OCI-LY7 (cell line): ENCODE results near the gene ACACA. TPM values are rescaled to one million over a fixed set of nuclear protein-coding genes. Genes with fewer than 3 reads are reported as not detected.
"Not testable (repeated sequence)": the region's sequence is repeated elsewhere in the genome, so short reads cannot be mapped to it uniquely, and the experiment has no call there.

Experiments used
- BruUV-seq: library from RNA; stranded (reverse); fragments of 400-500 nt; replicated peaks from 2 replicates; lab custom pipeline; 2021; lab: Mats Ljungman, UMichigan
- CTCF ChIA-PET: fragments of 300-600 bp; sonication (Branson Sonifier 250); formaldehyde crosslinking; loops from one replicate; lab custom pipeline; 2022; ENCODE audit warnings: antibody characterized with exemption; ENCODE audit not compliant: unreplicated experiment; lab: Charles Lee
- POLR2A ChIA-PET: fragments of 300-600 bp; sonication (Branson Sonifier 250); formaldehyde crosslinking; loops from one replicate; lab custom pipeline; 2022; ENCODE audit warnings: antibody characterized with exemption; lab: Charles Lee
- DNase-seq: peaks from one replicate; pipeline ENCODE4 v3.0.0-alpha.2; 2015; ENCODE audit warnings: low spot score
- H2AFZ ChIP-seq: fragments of 200-600 bp; sonication (generic), shearing (Covaris generic); 2 replicates; pipeline ENCODE4 v1.6.1; 2014; ENCODE audit warnings: mild to moderate bottlenecking, antibody characterized with exemption, low read length, moderate library complexity
- H3K27ac ChIP-seq: fragments of 200-600 bp; sonication (generic); 2 replicates; pipeline ENCODE4 v1.5.1; 2014; ENCODE audit warnings: mixed run types, low read depth, mild to moderate bottlenecking, moderate library complexity, low read length, inconsistent platforms; ENCODE audit not compliant: poor library complexity, severe bottlenecking
- H3K36me3 ChIP-seq: fragments of 200-600 bp; sonication (generic); 2 replicates; pipeline ENCODE4 v1.6.1; 2014; ENCODE audit warnings: mild to moderate bottlenecking, antibody characterized with exemption, low read length, moderate library complexity, mixed read lengths; ENCODE audit not compliant: insufficient read depth
- H3K4me1 ChIP-seq: fragments of 200-600 bp; sonication (generic); 2 replicates; pipeline ENCODE4 v1.5.1; 2014; ENCODE audit warnings: mild to moderate bottlenecking, low read length; ENCODE audit not compliant: insufficient read depth, poor library complexity, severe bottlenecking
- H3K4me2 ChIP-seq: fragments of 200-600 bp; sonication (generic); 2 replicates; pipeline ENCODE4 v1.6.1; 2014; ENCODE audit warnings: mild to moderate bottlenecking, low read length
- H3K4me3 ChIP-seq: fragments of 200-600 bp; sonication (generic); 2 replicates; pipeline ENCODE4 v1.5.1; 2014; ENCODE audit warnings: mild to moderate bottlenecking, low read depth, low read length; ENCODE audit not compliant: poor library complexity, severe bottlenecking
- H3K79me2 ChIP-seq: fragments of 200-600 bp; sonication (generic); 2 replicates; pipeline ENCODE4 v1.6.1; 2016; ENCODE audit warnings: low read depth, mild to moderate bottlenecking, low read length, moderate library complexity, mixed read lengths; ENCODE audit not compliant: insufficient read depth
- H3K9me2 ChIP-seq: fragments of 200-600 bp; sonication (generic); 2 replicates; pipeline ENCODE4 v1.6.1; 2016; ENCODE audit warnings: mild to moderate bottlenecking, low read length, mixed read lengths; ENCODE audit not compliant: insufficient read depth
- H3K9me3 ChIP-seq: fragments of 200-600 bp; sonication (generic); 2 replicates; pipeline ENCODE4 v1.6.1; 2014; ENCODE audit warnings: mild to moderate bottlenecking, mixed run types, low read length, mixed read lengths
- H4K20me1 ChIP-seq: fragments of 200-600 bp; sonication (generic); 2 replicates; pipeline ENCODE4 v1.6.1; 2014; ENCODE audit warnings: mild to moderate bottlenecking, antibody characterized with exemption, low read length, moderate library complexity, mixed read lengths; ENCODE audit not compliant: insufficient read depth
- EZH2phosphoT487 ChIP-seq: fragments of 200-600 bp; sonication (generic); IDR thresholded peaks from 2 replicates; pipeline ENCODE4 v1.6.1; 2018; ENCODE audit warnings: low read depth, borderline replicate concordance, mild to moderate bottlenecking, mixed run types, antibody characterized with exemption, low read length, moderate library complexity, mixed read lengths
- intact Hi-C: fragments of 100-400 bp; cut with micrococcal nuclease; formaldehyde crosslinking; loops from one replicate; pipeline ENCODE4 v1.10.0; 2022; ENCODE audit not compliant: unreplicated experiment
- total RNA-seq, 2 experiments: library from RNA; depleted of rRNA in 1 of 2; stranded (reverse); fragments of >200 nt in 1 of 2; shearing (Covaris generic) in 1 of 2; gene quantifications; 2 replicates each; pipeline ENCODE4 v1.2.3, GENCODE V29; 2014 to 2022
- TF ChIP-seq, protein P1 (sequence below): fragments of 200-600 bp; sonication (generic); conservative IDR thresholded peaks from 2 replicates; pipeline ENCODE4 v1.5.1; 2014; ENCODE audit warnings: mild to moderate bottlenecking, antibody characterized with exemption, low read length, moderate library complexity, mixed read lengths

The ACACA gene
- total RNA-seq, 2 experiments from 2014 or later: 32.1 to 98.3 TPM

DNA sequence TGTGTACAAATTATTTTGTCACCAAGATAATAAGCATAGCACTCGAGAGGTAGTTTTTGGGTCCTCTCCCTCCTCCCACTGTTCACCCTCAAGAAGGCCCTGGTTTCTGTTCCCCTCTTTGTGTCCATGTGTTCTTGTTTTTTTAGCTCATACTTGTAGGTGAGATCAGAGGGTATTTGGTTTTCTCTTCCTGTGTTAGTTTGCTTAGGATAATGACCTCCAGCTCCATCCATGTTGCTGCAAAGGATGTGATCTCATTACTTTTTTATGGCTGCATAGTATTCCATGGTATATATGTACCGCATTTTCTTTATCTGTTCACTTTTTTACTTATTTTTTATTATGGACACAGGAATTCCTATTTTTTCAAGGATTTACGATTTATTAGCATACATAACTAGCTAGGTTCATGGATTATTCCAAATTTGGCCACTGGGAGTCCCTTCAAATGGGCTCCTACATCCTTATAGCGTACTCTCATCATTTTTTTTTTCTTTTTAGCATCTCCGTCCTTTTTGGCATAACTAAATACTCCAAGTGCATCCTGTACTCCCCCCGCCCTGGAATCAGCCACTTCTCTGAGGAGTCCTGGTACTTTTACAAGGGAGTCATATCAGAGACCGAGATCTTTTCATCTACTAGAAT is 7.4 kb upstream of the ACACA start:
- H3K79me2 ChIP-seq: peaks cover 8% of the 10 kb centered on the region; the same call in 1 of the 2 replicates
- BruUV-seq: no TSS peak
- H3K27ac ChIP-seq: no peak overlapping the region
- intact Hi-C loops: no loop called here
- ChIA-PET CTCF (no interaction called here), POLR2A (interaction anchor here (0.6 kb wide), 1 partner anchor 69 kb away, joined by 3 read pairs; no protein-coding TSS in a partner anchor)
- H3K9me2 ChIP-seq: no peaks in the 10 kb centered on the region
- DNase-seq: no peak
- H3K36me3 ChIP-seq: peaks cover 91% of the 10 kb centered on the region
- no peak overlapping the region for H3K4me3 ChIP-seq
- TF ChIP-seq, protein P1, sequence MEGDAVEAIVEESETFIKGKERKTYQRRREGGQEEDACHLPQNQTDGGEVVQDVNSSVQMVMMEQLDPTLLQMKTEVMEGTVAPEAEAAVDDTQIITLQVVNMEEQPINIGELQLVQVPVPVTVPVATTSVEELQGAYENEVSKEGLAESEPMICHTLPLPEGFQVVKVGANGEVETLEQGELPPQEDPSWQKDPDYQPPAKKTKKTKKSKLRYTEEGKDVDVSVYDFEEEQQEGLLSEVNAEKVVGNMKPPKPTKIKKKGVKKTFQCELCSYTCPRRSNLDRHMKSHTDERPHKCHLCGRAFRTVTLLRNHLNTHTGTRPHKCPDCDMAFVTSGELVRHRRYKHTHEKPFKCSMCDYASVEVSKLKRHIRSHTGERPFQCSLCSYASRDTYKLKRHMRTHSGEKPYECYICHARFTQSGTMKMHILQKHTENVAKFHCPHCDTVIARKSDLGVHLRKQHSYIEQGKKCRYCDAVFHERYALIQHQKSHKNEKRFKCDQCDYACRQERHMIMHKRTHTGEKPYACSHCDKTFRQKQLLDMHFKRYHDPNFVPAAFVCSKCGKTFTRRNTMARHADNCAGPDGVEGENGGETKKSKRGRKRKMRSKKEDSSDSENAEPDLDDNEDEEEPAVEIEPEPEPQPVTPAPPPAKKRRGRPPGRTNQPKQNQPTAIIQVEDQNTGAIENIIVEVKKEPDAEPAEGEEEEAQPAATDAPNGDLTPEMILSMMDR: peak; percentile 53
- TF ChIP-seq EZH2phosphoT487: no peak
- no peak overlapping the region for H3K4me2 ChIP-seq
- no peak overlapping the region for H2AFZ ChIP-seq
- H4K20me1 ChIP-seq: no peaks in the 10 kb centered on the region
- H3K9me3 ChIP-seq: no peaks in the 10 kb centered on the region
- no peaks in the 10 kb centered on the region for H3K4me1 ChIP-seq

DNA sequence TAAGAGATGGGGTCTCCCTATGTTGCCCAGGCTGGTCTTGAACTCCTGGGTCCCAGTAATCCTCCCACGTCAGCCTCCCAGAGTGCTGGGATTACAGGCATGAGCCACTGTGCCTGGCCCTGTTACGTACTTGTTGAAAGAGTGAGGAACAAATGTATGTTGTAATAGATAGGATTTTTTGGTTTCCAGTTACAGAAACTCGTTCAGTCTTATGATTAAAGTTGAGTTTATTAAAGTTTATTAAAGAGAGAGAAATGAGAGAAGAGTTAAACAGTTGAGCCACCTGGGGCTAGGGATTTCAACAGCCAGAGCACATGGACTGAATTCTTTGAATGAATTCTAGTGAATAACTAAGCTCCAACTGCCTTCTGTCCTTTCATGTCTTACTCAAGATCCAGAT is 3.7 kb upstream of the ACACA start:
- H3K9me2 ChIP-seq: no peaks in the 10 kb centered on the region
- H3K4me2 ChIP-seq: no peak overlapping the region
- no peak overlapping the region for H3K27ac ChIP-seq
- H2AFZ ChIP-seq: no peak overlapping the region
- POLR2A ChIA-PET: interaction anchor here (1.0 kb wide), 1 partner anchor 39 kb away, joined by 3 read pairs; no protein-coding TSS in a partner anchor
- BruUV-seq: no TSS peak
- peaks cover 34% of the 10 kb centered on the region for H3K79me2 ChIP-seq
- no peak overlapping the region for H3K4me3 ChIP-seq
- H3K9me3 ChIP-seq: no peaks in the 10 kb centered on the region
- H3K36me3 ChIP-seq: peaks cover 65% of the 10 kb centered on the region
- DNase-seq: no peak
- no peaks in the 10 kb centered on the region for H4K20me1 ChIP-seq
- peaks cover 16% of the 10 kb centered on the region for H3K4me1 ChIP-seq
- intact Hi-C loops: no loop called here
- TF ChIP-seq EZH2phosphoT487: no peak
- TF ChIP-seq, protein P1: no peak
- CTCF ChIA-PET: no interaction called here

DNA sequence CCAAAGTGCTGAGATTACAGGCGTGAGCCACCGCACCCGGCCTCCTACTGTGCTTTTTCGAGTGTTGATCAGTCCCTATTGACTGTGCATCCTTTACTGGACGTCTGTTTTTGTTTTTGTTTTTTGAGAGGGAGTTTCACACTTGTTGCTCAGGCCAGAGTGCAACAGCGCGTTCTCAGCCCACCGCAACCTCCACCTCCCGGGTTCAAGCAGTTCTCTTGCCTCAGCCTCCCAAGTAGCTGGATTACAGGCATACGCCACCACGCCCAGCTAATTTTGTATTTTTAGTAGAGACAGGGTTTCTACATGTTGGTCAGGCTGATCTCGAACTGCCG is 1.5 kb upstream of the ACACA start:
- H4K20me1 ChIP-seq, H2AFZ ChIP-seq, BruUV-seq, H3K9me3 ChIP-seq, intact Hi-C loops, CTCF ChIA-PET, H3K27ac ChIP-seq, H3K9me2 ChIP-seq, DNase-seq: not testable (repeated sequence)
- H3K4me2 ChIP-seq: peak overlapping the region; percentile 92
- H3K36me3 ChIP-seq: peaks cover 48% of the 10 kb centered on the region
- POLR2A ChIA-PET: interaction anchor here (0.7 to 1.0 kb wide), 3 partner anchors 10 to 813 kb away, joined by 3 to 5 read pairs (median 4); no protein-coding TSS in a partner anchor
- H3K4me1 ChIP-seq: peaks cover 24% of the 10 kb centered on the region
- peak overlapping the region; percentile 99 for H3K4me3 ChIP-seq
- H3K79me2 ChIP-seq: peaks cover 40% of the 10 kb centered on the region
